NOMO-1 (cell line): ENCODE data around the gene ABCF3.
A peak's percentile ranks its signal among the peaks of the same experiment; 100 is the strongest.

Experiments
- DNase-seq, 2 experiments: peaks; one replicate each; lab custom pipeline; 2025; ENCODE audit not compliant: unreplicated experiment in 2 of 2; lab: John Stamatoyannopoulos, UW

Gene ABCF3

DNA sequence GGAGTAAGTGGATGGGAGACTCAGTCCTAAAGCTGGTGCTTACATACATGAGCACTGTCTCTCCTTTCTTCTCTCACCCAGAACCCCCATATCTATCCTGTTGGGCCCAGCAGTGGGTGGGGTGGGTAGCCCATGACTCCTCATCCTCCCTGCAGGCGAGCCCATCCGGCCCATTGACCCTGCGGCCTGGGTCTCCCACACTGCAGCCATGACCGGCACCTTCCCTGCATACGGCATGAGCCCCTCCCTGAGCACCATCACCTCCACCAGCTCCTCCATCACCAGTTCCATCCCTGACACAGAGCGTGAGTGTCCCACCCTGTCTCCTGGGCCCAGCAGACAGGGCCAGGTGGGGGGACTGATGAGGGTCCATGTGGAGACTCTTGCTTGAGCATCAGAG, 19.3 kb upstream of the ABCF3 start:
- DNase-seq: no peak

DNA sequence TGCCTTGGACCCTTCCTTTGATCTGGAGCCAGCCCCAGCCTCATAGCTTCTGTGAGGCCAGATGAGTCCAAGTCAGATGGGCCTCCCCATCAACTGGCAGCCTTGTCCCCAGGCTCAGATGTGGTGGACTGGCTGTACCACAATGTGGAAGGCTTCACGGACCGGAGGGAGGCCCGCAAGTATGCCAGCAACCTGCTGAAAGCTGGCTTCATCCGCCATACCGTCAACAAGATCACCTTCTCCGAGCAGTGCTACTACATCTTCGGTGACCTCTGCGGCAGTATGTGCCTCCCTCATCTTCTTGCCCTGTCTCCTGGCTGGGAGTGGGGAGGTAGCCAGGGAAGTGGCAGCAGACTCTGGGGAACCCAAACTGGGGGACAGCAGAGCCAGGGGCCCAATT, 18.2 kb upstream of the ABCF3 start:
- no peak for DNase-seq

DNA sequence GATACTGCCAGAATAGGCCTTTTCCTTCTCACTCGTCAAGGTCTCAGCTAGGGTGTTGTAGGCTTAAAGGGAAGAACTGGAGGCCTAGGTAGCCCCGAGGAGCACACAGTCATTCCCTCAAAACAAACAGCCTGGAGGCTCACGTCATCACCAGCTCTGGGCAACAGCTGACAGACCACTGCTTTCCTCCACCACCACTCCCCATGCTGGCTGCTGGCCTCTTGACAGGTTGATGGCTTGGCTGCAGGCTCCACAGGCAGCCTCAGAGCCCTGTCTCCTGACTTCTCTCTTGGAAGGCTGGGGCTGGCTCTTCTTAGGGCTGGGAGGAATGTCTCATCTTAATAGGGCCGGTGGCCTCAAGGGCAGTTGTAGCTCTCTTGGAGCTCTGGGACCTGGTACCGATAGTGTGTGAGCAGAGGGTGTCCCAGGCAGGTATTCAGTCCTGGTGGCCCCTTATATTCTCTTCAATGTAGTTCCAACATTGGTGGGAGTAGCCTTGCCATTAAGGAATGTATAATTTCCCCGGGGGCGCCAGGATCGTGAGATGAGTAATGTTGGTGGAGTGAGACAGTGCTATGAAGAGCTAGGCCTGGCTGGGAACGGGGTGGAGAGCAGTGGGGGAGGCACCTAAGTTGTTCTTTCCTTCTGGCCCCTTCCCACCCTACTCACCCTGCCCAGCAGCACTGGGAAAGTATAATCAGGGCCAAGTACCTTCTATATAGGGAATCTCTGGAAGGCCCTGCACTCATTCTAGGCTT, 17.5 kb upstream of the ABCF3 start:
- no peak for DNase-seq

DNA sequence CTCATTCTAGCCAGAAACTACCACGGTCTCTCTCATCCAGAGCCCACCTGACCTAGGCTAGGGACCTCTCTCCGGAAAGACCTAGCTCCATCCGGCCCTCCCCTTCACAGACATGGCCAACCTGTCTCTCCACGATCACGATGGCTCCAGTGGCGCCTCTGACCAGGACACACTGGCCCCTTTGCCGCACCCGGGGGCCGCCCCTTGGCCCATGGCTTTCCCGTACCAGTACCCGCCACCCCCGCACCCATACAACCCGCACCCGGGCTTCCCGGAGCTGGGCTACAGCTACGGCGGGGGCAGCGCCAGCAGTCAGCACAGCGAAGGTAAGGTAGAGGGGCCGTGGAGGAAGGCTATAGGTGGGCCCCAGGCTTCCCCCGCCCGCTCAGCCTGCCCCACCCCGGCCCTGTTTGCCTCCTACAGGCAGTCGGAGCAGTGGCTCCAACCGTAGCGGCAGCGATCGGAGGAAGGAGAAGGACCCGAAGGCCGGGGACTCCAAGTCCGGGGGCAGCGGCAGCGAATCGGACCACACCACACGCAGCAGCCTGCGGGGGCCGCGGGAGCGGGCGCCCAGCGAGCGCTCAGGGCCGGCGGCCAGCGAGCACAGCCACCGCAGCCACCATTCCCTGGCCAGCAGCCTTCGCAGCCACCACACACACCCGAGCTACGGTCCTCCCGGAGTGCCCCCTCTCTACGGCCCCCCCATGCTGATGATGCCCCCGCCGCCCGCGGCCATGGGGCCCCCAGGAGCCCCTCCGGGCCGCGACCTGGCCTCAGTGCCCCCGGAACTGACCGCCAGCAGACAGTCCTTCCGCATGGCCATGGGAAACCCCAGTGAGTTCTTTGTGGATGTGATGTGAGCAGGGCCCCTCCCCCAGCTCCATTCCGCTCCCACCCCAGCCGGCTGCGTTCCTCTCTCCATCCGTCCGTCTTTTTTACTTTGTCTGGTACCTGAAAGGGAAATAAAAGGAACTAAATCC, 15.8 kb upstream of the ABCF3 start:
- no peak for DNase-seq

DNA sequence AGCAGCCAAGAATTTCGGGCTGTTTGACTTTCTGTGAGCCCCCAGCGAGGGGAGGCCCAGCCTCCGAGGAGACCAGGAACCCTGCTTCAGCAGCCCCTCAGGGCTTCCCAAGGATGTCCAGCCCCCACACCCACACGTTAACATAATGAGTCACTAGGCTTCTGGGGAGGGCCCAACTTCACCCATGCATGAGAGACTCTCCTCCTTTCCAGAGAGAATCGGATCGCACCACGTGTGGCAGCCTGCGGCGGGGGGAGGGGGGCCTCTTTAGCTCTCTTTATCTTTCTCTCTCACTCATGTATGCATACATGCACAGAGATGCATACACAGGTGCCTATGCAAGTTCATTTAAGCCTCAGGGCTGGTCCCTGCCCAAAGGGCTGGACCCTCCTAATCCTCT, 14.4 kb upstream of the ABCF3 start:
- no peak for DNase-seq

DNA sequence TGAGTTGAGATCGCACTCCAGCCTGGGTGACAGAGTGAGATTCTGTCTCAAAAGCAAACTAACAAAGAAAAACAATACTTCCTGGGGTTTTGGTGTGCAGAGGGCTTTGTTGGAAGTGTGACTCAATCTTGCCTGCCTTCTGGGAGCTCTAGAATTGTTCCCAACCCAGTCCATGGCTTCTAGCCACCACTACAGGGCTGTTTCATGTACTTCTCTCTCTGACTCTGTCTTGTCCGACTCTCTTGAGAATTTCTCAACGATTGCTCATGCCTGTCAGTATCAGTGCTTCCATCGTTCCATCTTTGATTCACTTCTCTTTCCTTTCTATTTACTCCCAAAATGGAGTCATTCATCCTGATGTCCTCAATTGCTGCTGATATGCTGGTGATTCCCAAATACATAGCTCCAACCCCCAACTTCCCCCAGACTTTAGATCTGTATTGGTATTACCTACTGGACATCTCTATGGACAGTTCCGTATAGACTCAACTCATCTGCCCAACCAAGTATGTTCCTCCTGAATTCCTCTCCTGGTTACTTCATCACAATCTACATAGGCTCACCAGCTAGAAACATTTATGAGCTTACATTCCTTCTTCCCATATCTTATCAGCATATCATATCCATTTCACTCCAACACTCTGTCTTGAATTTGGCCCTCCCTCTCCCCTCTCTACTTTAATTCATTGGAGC, 13.2 kb upstream of the ABCF3 start:
- no peak for DNase-seq

DNA sequence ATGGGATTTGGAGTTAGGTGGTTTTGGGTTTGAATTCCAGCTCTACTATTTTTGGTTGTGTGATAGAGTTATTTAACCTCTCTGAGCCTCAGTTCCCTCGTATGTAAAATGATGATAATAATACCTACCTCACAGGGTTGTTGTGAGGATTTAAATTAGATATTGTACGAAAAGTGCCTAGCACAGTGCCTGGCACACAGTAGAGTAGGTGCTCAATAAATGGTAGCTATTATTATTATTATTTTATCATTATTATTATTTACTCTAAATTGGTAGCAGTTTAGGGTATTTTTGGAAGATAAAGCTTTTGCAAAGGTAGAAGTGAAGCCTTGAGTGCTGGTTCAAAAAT, 12.7 kb upstream of the ABCF3 start:
- DNase-seq: no peak

DNA sequence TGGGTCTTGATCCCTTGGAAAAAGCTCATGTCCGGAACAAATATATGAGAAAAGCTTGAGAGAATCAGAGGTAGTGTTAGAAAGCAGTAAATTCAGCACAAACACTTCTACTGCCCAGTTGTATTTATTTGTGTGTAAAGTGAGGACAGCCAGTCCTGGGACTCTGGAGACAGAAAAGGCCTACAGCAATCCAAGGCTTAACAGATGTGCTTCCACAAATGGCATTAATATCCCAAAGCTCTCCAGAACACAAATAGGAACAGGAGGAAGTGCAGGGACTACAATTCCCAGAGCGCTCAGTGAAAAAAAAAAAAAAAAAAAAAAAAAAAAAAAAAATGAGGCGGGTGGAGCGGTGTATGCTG, 11.7 kb upstream of the ABCF3 start:
- DNase-seq: no peak

DNA sequence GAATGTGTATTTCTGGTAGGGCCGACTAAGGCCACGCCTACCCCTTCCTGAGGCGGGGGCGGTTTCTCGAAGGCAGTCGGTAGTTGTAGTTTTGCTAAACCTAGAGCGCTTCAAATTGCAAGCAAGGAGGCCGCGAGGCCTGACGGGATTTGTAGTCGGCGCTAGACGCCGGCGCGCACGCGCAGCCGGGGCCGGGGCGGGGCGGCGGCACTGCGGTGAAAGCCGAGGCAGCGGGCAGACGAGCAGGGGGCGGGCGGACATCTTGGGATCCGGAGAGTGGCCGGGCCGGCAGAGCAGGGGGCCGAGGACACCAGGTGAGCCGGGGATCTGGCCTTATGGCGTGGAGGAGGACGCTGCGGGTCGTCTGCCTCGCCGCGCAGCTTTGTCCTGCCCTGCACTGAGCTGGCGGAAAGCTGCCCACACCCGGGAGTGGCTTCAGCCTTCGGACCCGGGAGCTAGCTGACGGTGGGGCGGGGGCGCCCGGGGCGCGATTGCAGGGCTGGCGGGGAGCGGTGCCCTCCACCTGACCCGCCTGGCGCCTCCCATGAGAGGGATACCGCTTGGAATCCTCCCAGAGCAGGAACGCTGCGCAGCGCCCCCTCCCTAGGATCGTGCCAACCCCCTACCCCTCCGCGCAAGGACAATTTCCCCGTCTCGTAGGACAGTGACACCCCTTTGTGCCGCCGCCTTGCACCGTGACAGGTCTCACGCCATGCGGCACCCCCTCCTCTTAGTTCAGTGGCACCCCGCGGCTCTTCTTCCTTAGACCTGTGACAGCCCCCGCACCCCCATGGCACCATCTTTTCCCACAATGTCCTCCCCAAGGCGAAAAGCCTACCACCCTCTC, 11.1 kb upstream of the ABCF3 start, which contains the start of gene AP2M1:
Gene AP2M1, plus strand, starts transcription at position 210 of the 847 bp plus-strand sequence. CDS start 2,139 bp downstream, outside the sequence.
- peak; percentile 100 for DNase-seq

DNA sequence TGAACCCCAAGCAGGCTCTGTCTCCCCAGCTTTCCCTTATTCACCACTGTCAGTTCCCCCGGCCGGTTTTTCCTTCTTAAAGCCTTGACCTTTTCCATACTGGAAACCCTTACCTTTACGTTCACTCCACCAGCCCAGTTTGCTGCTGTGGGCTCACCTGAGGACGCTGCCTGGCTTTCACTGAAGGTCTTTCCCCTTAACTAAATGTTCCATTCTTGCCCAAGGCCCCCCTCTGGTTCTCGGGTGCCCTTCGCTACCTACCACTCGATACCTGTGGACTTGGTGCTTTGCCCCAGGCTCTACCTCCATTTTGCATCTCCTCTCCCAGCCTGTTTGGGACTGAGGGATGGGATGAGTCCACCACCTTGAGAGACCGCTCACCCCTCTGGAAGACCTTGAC, 10.5 kb upstream of the ABCF3 start:
- DNase-seq: no peak

DNA sequence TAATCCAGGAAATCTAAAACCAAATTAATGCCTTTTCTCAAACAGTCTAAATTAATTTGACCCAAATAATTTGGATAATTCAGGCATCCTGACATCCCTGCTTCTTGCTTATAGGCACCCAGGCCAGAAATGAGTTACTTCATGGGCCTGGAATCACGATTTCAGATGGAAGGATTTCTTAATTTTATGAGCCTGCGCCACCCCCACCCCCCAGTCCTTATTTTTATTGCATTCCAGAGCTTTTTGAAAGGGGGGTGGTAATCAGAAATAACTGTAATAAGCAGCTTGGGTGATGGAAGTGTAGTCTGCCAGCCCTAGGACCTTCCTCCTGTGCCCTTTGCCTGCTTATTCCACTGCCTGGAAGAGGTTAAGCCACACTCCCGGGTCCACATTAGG, 10.0 kb upstream of the ABCF3 start:
- no peak for DNase-seq

DNA sequence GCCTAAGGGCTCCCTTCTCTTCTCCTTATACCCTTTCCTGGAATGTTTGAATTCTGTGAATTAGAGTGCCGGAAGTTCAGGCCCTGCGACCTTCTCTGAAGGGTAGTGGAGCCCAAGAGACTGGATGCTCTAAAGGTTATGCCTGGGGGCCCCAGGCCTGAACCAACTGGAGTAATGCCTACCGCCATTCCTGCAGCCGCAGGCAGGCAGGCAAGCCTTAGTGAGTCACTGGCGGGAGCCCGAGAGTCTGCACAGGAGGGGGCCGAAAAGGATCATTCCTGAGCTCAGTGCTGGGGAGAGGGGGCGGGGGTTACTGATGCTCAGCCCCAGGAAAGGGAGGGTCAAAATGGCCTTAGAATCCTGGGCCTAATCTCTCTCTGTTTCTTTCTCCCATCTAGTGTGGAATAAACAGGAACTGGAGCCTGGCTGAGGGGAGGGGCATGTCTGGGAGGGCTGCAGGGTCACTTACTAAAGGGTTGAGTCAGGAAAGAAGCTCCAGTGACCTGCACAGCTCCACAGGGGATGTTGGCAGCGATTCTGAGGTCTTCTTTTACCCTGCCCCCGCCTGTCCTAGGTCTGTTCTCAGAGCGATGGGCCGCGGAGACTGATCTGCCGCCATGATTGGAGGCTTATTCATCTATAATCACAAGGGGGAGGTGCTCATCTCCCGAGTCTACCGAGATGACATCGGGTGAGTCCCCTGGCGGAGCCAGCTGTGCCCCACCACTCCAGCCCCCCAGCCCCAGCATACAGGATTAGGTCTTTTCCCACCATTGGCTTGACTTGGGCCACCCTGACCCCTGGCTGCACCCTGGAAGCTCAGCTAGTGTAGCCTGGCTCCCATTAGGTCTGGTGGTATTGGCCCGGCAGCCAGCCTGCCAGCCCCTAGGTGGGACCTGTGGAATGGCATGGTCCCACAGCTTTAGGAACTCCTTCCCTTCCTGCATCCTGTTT, 9.3 kb upstream of the ABCF3 start:
- peak; percentile 70 to 84 for DNase-seq

DNA sequence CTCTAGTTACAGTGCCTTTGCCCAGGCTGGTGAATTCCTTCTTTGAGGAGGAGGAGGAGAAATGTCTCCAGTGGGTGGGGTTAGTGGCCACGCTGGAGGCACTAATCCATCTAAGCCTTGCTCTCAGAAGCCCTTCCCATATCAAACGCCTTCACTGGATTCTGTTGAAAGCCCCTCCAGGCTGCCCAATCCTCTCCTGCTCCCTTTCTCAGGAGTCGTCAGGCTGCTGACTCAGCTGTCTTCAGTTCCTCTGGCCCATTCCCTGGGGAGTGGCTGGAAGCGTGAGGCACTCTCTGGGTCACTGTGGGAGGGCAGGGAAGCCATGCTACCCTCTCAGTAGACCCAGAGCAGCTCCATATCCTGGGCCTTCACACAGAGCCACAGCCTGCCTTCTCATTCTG, 8.7 kb upstream of the ABCF3 start:
- DNase-seq: no peak

DNA sequence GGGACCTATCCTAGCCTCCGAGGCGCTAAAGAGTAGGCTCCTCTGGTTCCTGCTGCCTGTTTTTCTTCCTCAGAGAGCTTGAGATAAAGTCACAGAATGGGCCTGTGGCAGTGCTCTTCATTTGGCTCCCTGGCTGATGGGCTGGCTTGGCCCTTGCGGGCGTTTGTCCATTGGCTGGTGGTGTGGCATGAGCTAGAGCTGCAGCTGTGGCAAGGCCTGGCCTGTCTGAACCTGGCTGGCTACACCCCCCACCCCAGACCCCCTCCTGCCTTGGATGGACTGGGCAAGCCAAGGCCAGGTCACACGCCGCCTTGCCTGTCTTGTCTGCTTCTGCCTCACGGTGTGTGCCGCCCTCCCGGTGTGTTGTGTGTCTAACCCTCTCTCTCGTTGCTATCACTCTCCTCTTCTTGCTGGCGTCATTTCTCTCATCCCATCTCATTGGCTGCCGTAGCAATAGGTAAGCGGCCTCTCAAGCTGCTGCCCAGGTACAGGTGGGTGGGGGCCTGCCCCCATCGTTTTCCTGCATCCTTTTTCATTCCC, 8.2 kb upstream of the ABCF3 start:
- no peak for DNase-seq

DNA sequence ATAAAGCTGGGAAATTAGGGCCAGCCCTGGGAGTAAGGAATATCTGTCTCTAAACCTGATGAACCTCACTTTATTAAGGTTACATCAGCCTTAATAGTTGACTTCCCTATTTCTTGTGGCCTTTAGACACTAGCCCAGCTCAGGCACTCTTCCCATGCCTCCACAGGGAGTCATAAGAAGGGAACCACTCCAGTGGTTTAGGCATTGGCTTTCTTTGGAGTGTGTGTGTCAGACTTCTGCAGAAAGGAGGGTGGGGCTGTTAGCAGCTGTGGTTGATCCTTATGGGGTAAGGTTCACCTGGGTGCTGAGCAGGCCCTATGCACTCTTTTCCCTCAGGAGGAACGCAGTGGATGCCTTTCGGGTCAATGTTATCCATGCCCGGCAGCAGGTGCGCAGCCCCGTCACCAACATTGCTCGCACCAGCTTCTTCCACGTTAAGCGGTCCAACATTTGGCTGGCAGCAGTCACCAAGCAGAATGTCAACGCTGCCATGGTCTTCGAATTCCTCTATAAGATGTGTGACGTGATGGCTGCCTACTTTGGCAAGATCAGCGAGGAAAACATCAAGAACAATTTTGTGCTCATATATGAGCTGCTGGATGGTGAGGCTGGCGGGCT, 7.4 kb upstream of the ABCF3 start:
- no peak for DNase-seq

DNA sequence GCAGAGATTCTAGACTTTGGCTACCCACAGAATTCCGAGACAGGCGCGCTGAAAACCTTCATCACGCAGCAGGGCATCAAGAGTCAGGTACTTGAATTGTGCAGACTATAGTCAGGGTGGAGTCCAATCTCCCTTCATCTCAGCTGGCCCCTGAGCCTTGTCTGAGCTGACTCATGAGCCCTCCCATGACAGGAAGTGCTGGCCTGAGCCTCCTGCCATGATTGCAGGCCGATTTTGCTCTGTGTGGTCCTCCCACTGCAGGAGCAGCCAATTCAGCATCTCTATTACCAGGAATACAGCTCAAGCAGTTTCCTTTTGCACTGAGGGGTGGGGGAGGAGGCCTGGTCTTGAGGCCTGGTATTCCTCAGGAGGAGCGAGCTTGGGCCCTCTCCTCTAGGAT, 5.8 kb upstream of the ABCF3 start:
- DNase-seq: no peak

DNA sequence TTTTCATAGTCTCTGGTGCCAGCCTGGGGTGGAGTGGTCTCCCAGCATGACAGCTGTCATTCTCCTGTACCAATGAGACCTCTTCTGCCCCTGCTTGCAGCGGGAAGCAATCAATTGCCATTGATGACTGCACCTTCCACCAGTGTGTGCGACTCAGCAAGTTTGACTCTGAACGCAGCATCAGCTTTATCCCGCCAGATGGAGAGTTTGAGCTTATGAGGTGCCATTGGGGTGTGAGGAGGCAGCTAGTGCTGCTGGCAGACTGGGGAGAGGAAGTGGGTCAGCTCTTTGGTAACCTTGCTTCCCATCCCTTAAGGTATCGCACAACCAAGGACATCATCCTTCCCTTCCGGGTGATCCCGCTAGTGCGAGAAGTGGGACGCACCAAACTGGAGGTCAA, 4.4 kb upstream of the ABCF3 start:
- no peak for DNase-seq

DNA sequence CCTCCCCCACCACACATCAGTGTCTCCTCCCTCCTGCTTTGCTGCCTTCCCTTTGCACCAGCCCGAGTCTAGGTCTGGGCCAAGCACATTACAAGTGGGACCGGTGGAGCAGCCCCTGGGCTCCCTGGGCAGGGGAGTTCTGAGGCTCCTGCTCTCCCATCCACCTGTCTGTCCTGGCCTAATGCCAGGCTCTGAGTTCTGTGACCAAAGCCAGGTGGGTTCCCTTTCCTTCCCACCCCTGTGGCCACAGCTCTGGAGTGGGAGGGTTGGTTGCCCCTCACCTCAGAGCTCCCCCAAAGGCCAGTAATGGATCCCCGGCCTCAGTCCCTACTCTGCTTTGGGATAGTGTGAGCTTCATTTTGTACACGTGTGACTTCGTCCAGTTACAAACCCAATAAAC, 2.3 kb upstream of the ABCF3 start:
- DNase-seq: no peak
